Lung (tissue), 12 donors: ENCODE data around the gene TMEM127. TPM values are rescaled to one million over a fixed set of nuclear protein-coding genes. Genes with fewer than 3 reads are reported as not detected.
"Not testable (repeated sequence)": the region's sequence is repeated elsewhere in the genome, so short reads cannot be mapped to it uniquely, and the experiment has no call there.

ENCODE experiments used
- ATAC-seq: fragments of 200-7000 bp; cut with Tn5 transposase; one replicate; pipeline ENCODE4 v1.9.1; 2020; ENCODE audit warnings: moderate number of reproducible peaks; ENCODE audit not compliant: insufficient read depth, low FRiP score
- DNase-seq, 3 donors: peaks; one replicate each; pipeline ENCODE4 v3.0.0-alpha.2; 2013 to 2017
- H3K27ac ChIP-seq, 2 donors: one replicate each; pipeline ENCODE4 v1.5.1; 2013; ENCODE audit warnings: mild to moderate bottlenecking in 2 of 2, moderate library complexity in 2 of 2, control low read depth in 1 of 2, inconsistent platforms in 1 of 2, low read depth in 1 of 2, low read length in 1 of 2
- H3K27me3 ChIP-seq, 3 donors: one replicate each; pipeline ENCODE4 v1.5.1; 2013; ENCODE audit warnings: low read length in 2 of 3; ENCODE audit not compliant: control insufficient read depth in 3 of 3, insufficient read depth in 3 of 3
- H3K36me3 ChIP-seq, 4 donors: one replicate each; pipeline ENCODE4 v1.5.1; 2013; ENCODE audit warnings: low read length in 4 of 4, mild to moderate bottlenecking in 1 of 4, moderate library complexity in 1 of 4; ENCODE audit not compliant: control insufficient read depth in 4 of 4, insufficient read depth in 4 of 4
- H3K4me1 ChIP-seq, 5 donors: one replicate each; pipeline ENCODE4 v1.5.1; 2013; ENCODE audit warnings: low read length in 5 of 5, mild to moderate bottlenecking in 2 of 5, moderate library complexity in 1 of 5; ENCODE audit not compliant: control insufficient read depth in 5 of 5, insufficient read depth in 5 of 5
- H3K4me3 ChIP-seq: one replicate; pipeline ENCODE4 v1.5.1; 2013; ENCODE audit warnings: mild to moderate bottlenecking, control low read depth, moderate library complexity
- H3K9ac ChIP-seq, 2 donors: one replicate each; pipeline ENCODE4 v1.5.1; 2013; ENCODE audit warnings: low read length in 2 of 2, control low read depth in 1 of 2; ENCODE audit not compliant: insufficient read depth in 1 of 2
- H3K9me3 ChIP-seq, 4 donors: one replicate each; pipeline ENCODE4 v1.5.1; 2013; ENCODE audit warnings: low read length in 3 of 4, mild to moderate bottlenecking in 1 of 4, moderate library complexity in 1 of 4; ENCODE audit not compliant: control insufficient read depth in 4 of 4, insufficient read depth in 3 of 4
- WGBS, 2 donors: extraction: QIAGEN DNeasy Blood & Tissue Kit; methylation state at CpG; one replicate each; pipeline ENCODE4 v1.1.7; 2013; 5-methylcytosine and 5-hydroxymethylcytosine counted together
- polyA plus RNA-seq, 2 donors: library from polyadenylated mRNA; stranded (reverse); fragments of 200-250 nt; gene quantifications; one replicate each; pipeline ENCODE4 v1.2.1, GENCODE V29; 2013
- total RNA-seq, 2 donors: library from RNA; depleted of rRNA in 1 of 2; stranded (reverse); fragments of >200 nt in 1 of 2; gene quantifications; one replicate each; pipeline ENCODE4 v1.2.1, GENCODE V29; 2014 to 2021
- TF ChIP-seq, protein P1 (sequence below): IDR thresholded peaks from 2 replicates; pipeline ENCODE4 v1.5.1; 2012; ENCODE audit warnings: mild to moderate bottlenecking; ENCODE audit errors: control extremely low read depth, extremely low read depth
- donor health status: control.
- donor health status: control.
- donor health status: Bipolar disorder and iron deficiency.
- donor health status: healthy.
- donor health status: DM: yes; HTN: yes; CAD: no.

TMEM127 gene
- total and polyA plus RNA-seq, 4 donors, result 15.3 to 67.2 (median 38.1) TPM

DNA sequence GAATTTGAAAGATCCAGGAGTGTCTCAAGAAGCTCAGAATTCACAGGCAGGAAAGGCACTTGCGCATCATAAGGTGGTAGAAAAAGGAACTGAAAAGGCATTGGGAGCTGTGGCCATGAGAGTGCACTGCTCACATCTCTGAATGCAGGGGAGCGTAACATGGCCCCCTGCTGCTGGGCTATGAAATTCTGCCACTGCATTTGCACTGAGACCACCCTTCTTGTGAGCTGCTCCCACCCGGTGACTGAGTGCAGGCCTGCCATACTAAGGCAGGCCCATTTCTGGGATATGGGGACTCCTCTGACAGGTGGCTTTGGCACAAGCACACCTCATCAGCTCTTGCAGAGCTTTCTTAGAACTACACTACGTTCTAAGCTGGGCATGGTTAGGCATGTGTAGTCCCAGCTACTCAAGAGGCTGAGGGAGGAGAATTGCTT, 31.9 kb downstream of the TMEM127 start:
- Histone ChIP-seq H3K9me3 (no peaks in the 10 kb centered on the region), H3K4me3 (no peak overlapping the region), H3K4me1 (peaks cover 0 to 4% (median 0%) of the 10 kb centered on the region in 5 donors), H3K27me3 (no peaks in the 10 kb centered on the region), H3K36me3 (no peaks in the 10 kb centered on the region), H3K9ac (no peak overlapping the region), H3K27ac (no peak overlapping the region)
- DNase-seq (no peak), ATAC-seq (no peak)
- 71 to 81% methylated on average over 4 of the region's 4 CpGs for WGBS, 2 donors
- TF ChIP-seq, protein P1, sequence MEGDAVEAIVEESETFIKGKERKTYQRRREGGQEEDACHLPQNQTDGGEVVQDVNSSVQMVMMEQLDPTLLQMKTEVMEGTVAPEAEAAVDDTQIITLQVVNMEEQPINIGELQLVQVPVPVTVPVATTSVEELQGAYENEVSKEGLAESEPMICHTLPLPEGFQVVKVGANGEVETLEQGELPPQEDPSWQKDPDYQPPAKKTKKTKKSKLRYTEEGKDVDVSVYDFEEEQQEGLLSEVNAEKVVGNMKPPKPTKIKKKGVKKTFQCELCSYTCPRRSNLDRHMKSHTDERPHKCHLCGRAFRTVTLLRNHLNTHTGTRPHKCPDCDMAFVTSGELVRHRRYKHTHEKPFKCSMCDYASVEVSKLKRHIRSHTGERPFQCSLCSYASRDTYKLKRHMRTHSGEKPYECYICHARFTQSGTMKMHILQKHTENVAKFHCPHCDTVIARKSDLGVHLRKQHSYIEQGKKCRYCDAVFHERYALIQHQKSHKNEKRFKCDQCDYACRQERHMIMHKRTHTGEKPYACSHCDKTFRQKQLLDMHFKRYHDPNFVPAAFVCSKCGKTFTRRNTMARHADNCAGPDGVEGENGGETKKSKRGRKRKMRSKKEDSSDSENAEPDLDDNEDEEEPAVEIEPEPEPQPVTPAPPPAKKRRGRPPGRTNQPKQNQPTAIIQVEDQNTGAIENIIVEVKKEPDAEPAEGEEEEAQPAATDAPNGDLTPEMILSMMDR, result no peak

DNA sequence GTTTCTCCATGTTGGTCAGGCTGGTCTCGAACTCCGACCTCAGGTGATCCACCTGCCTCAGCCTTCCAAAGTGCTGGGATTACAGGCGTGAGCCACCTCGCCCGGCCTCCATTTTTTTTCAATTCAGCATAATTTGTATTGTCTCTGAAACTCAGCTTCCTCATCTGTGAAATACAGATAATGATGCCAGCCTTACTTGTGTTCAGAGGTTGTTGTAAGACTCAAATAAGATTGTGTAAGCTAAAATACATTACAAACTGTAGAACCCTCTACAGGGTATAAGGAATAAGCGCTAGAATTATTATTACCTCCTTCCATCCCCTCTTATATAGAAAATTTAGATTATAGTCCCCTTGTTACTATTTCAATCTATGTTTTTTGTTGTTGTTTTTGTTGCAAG, 32.4 kb downstream of the TMEM127 start:
- H3K9me3 ChIP-seq, result no peaks in the 10 kb centered on the region
- H3K4me3 ChIP-seq, result no peak overlapping the region
- DNase-seq (no peak), ATAC-seq (no peak)
- 72 to 85% methylated on average over 6 of the region's 6 CpGs for whole genome bisulfite sequencing, 2 donors
- H3K27me3 ChIP-seq, result no peaks in the 10 kb centered on the region
- TF ChIP-seq, protein P1, result no peak
- no peak overlapping the region for H3K27ac ChIP-seq
- H3K36me3 ChIP-seq, result no peaks in the 10 kb centered on the region
- peaks cover 0 to 4% (median 0%) of the 10 kb centered on the region in 5 donors for H3K4me1 ChIP-seq
- no peak overlapping the region for H3K9ac ChIP-seq

DNA sequence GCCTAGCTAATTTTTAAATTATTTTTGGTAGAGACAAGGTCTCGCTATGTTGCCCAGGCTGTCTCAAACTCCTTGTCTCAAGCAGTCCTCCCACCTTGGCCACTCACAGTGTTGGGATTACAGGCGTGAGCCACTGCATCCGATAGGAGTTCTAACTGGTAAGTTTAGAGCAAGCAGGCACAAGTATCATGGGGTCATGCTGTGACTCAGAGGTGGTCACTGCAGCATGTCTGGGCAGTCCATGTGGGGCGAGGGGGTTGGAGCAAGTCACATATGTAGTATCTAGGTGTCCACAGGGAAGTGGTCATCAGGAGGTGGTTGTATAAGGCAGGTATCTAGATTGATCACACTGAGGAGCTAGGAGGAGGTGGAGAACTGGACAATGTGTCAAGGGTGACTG, 34.5 kb downstream of the TMEM127 start:
- Histone ChIP-seq H3K9ac (no peak overlapping the region), H3K27me3 (no peaks in the 10 kb centered on the region), H3K27ac (no peak overlapping the region), H3K9me3 (no peaks in the 10 kb centered on the region), H3K4me3 (no peak overlapping the region), H3K4me1 (peaks cover 0 to 4% (median 0%) of the 10 kb centered on the region in 5 donors), H3K36me3 (no peaks in the 10 kb centered on the region)
- ATAC-seq (no peak), DNase-seq (no peak)
- WGBS, 2 donors, result 98 to 99% methylated on average over 4 of the region's 4 CpGs
- TF ChIP-seq, protein P1, result no peak

DNA sequence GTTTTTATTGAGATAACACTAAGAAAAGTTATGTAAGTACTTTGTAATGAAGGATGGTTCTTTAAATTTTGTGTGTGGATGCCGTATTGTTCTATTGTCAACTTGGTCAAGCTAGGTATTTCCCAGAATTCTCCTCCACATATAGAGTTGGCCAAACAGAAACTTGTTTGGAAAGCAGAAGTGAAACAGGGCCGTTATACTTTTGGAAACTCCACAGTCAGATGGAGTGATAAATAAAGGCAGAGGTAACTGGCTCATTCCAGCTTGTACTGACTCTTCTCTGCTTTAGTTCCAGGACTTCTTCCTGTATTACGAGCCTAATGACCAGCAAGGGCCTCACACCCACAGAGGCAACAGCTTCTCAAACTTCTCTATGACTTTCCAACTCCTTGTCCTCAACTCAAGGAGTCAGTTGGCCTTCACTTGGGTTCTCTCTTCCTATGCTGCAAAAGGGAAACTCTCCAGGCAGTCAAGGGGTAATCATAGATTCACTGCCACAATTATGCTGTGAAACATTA, 40.7 kb downstream of the TMEM127 start:
- DNase-seq (peak in 1 of 3 donors; percentile 21), ATAC-seq (no peak)
- Histone ChIP-seq H3K27ac (peak overlapping the region in 1 of 2 donors; percentile 1), H3K9me3 (no peaks in the 10 kb centered on the region), H3K27me3 (no peaks in the 10 kb centered on the region), H3K4me1 (peaks cover 0 to 1% (median 0%) of the 10 kb centered on the region in 5 donors), H3K4me3 (no peak overlapping the region), H3K36me3 (no peaks in the 10 kb centered on the region), H3K9ac (no peak overlapping the region)
- 20 to 47% methylated on average over 3 of the region's 3 CpGs for WGBS, 2 donors
- TF ChIP-seq, protein P1, result no peak

DNA sequence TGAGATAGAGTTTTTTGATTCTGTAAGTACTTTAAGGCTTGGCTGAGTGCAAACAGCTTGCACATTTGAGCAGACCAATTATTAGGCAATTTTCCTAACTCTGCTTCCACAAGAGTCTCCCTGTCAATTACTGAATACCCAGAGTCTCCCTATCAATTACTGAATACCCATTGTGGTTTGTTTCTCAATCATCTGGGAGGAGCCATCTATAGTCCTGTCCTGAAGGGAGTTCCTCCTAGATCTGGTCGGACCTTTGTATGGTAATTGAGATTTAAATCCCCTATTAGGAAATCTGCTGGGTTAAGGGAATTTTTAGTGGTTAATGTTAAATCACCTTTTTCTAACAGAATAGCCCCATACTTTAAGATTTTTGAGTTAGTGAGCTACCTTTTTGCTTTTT, 44.7 kb downstream of the TMEM127 start:
- H3K27ac ChIP-seq, DNase-seq, H3K4me3 ChIP-seq, H3K9me3 ChIP-seq, H3K4me1 ChIP-seq, H3K9ac ChIP-seq, H3K36me3 ChIP-seq, H3K27me3 ChIP-seq, ATAC-seq: not testable (repeated sequence)
- WGBS, 2 donors, result 32 to 54% methylated on average over 1 of the region's 1 CpG

DNA sequence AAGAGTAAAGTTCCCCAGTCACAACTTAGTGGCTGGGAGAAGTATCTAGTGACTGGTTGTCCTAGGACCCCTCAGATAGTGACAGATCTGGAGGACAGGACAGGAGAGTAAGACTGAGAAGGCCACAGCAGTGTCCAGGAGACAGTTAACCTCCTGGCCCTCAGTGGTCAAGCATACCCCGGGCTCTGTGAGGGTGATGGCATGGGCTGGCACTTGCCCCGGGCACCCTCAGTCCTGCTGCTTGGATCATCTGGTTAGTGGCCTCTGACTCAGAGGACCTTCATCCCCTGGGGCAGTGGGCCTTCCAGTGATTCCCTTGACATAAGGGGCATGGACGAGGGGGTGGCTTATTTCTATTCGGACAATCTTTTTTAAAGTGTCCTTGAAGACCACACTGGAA, 45.8 kb downstream of the TMEM127 start:
- not testable (repeated sequence) for H3K36me3 ChIP-seq, H3K27me3 ChIP-seq, H3K4me1 ChIP-seq, DNase-seq, ATAC-seq, H3K4me3 ChIP-seq, H3K9ac ChIP-seq, H3K9me3 ChIP-seq, H3K27ac ChIP-seq
- 96 to 97% methylated on average over 4 of the region's 4 CpGs for whole genome bisulfite sequencing, 2 donors
